Right ventricle myocardium inferior (tissue), 1 donor: ENCODE results near the gene SLC25A48. TPM values are rescaled to one million over a fixed set of nuclear protein-coding genes. Genes with fewer than 3 reads are reported as not detected.

Source experiments
- ATAC-seq: fragments of 200-7000 bp; cut with Tn5 transposase; one replicate; pipeline ENCODE4 v1.9.1; 2020; ENCODE audit warnings: mild to moderate bottlenecking, moderate library complexity
- DNase-seq: peaks from one replicate; pipeline ENCODE4 v3.0.0; 2021; ENCODE audit errors: missing footprints
- intact Hi-C: fragments of 100-400 bp; cut with DNase I; formaldehyde crosslinking; loops from one replicate; pipeline ENCODE4 v1.11.0; 2022
- total RNA-seq: library from RNA; stranded (reverse); fragmentation: NEBNext Ultra II Directional; extraction: Animal tissue kit (Norgen Biotek cat#: 25700); gene quantifications from one replicate; pipeline ENCODE4 v1.2.1, GENCODE V29; 2021
- donor health status: DM: no; HTN: yes; CAD: no; lungs with severe emphysema.

The SLC25A48 gene
- total RNA-seq, 1 donor from 2014 or later = not detected

DNA sequence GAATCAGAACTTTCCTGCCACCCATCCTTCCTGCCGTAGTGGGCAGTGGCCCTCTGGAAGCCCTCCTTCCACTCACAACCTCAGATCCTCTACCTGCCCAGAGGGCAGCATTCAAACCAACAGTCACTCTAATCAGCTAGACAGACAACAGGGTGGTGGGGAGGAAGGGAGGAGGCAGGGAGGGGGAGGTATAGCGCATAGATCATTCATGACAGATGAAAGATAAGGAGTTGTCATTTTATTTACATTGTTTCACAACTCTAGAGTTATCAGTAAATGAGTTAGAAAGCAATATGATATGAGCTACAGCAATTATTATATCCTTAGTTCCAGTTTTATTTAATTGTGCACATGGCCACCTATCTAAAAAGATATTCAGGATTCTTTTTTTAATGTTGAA is 60.3 kb downstream of the SLC25A48 start:
- ATAC-seq (no peak), DNase-seq (no peak)
- intact Hi-C loops = no loop called here

DNA sequence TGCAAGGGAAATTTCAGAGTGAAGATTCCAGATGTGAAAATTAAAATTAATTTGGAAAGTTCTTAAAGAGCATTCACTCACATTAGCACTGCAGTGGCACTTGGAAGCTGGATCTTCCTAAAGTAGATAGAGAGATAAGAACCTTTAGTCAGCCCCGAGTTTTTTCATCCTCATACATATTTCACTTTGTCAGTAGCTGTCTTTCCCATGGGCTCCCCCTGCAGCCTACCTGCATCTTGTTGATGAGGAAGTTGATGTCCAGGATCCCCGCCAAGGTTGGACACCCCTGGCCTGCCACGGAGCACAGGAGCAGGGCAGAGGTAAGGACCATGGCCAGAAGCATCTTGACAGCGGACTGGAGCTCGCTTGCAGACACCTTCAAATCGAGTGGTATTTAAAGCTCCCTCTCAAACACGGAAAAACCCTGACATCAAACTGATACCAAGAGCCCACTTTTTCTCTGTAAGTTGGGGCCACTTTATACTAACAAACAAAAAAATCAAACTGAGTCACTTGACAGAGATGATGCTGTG is 61.1 kb downstream of the SLC25A48 start, which contains the start of gene IL9:
Gene IL9 (minus strand): TSS at position 368 of the 533 bp plus-strand sequence. CDS start 25 bp downstream, at position 343.
- no peak for ATAC-seq
- no peak for DNase-seq
- intact Hi-C loops = no loop called here

DNA sequence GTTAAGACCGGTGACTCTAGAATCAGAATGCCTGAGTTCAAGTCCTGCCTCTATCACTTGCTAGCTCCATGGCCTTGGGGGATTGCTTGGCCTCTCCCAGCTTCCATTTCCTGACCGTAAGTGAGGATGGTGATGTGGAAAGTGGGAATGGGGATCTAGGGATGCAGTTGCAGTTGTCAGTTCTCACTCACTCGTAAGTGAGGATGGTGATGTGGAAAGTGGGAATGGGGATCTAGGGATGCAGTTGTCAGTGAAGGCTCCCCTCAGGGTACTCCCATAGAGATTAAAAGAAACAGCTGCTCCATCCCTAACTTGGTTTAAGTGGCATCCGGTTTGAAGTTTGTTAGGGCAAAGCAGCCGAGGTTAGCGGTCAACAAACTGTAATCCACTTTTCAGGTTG is 64.2 kb downstream of the SLC25A48 start:
- ATAC-seq (no peak), DNase-seq (no peak)
- intact Hi-C loops = no loop called here

DNA sequence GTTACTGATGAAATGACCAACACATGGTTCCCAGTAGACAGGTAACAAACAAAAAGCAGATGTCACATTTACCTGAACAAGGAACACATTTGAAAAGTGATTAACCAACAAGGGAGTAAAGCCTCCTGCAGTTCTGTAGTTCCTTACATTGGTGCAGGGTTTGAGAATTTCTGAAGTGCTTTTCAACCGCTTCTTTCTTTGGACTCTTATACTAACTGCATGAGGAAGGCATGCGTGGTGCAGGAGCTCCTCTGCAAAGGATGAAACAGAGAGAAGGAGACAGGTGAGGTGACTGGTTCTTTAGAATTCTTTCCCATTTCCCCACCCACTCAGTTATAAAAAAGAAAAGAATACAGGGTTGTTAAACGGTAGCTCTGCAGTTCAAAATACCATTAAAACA is 65.8 kb downstream of the SLC25A48 start:
- ATAC-seq (no peak), DNase-seq (no peak)

DNA sequence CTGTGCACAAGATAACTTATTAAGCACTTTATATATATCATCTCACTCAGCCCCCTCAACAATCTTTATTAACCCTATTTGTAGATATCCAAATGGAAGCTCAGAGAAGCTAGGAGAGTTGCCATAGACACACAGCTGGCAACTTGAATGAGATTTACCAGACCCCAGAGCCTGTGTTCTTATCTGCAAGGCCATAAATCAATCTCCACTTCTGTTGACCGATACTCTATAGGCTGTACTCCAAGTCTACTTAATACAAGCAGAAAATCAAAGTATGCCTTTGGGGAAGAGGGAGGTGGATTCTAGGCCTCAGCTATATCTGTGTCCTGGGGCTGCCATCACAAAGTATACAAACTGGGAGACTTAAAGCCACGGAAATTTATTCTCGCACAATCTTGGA is 67.2 kb downstream of the SLC25A48 start:
- no peak for DNase-seq
- ATAC-seq = no peak

More for the DNA sequence above, 65.8 kb downstream of the SLC25A48 start:
- intact Hi-C loops = no loop called here

DNA sequence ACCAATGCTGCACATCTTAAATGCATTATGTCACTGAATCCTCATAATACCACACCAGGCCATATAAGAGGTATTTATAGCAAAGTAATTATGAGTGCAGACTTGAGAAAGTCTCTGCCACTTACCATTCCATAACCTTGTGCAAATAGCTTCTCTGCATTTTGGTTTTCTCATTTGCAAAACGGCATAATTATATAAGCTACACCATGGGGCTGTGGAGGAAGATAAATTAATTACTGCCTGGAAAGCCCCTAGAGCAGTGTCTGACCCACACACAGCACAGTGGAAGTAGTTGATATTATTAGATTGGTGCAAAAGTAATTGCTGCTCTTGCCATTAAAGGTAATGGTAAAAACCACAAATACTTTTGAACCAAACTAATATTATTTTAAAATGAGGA is 70.7 kb downstream of the SLC25A48 start:
- ATAC-seq = no peak
- intact Hi-C loops = no loop called here
- DNase-seq = no peak

More for the DNA sequence above, 67.2 kb downstream of the SLC25A48 start:
- intact Hi-C loops = no loop called here

DNA sequence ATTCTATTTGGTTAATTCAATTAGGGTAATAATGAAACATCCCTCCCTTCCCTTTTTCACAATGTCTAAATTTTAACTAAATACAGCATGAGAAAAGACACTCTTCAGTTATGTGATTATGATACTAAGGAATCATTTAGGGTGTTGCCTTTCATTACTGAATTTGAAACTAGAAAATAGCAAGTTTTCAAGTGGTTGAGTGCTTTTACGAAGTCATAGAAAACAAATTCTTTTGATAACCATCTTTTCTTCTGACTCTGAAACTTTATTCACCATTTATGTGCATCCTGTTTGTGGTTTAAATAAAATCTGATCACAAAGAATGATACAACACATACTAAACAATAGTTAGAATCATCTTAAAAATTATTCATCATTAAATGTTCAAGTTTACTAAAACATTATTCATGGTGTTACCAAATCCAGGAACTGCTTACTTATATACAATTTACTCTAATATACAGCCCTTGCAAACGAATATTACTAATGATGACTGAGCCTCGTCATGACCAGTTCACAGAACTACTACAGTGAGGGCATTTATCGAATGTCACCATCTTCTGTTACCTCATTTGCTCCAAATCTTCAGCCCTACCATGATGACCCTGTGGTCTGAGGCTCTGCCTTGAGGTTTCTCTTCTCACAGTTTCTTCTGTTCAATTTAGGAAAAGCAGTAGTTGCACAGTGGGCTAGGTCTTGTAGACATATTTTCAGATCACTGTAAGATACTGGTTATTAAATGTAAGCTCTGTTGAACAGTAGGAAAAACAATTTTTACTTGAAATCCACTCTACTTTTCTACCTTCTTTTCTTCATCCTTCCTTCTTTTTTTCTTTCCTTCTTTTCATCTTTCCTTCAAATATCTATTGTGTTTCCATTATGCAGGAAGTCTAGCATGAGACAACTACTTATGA is 79.5 kb downstream of the SLC25A48 start:
- intact Hi-C loops = no loop called here
- DNase-seq (no peak), ATAC-seq (no peak)

DNA sequence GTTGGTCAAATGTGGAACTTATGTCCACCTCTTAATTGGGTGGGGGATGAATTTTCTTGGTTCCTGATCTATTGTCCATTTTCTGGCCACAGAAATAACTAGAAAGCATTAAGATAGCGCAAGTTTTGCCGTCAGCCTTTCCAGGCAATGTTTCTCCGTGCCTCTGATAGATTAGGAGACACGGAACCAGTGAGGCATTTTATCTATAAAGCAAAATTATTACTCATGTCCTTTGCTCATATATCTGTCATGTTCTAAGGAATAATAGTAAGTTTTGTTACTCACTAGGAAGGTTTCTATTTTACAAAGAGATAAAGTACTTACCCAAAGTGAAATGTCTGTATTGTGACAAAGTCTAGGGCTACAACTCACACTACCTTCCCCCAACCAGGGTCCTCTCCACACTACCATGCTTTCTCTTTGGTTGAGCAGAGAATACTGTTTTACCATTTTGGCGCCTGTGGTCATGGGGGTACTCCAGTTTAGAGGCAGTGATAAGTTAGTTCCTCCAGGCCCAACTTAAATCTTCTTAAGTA is 81.1 kb downstream of the SLC25A48 start:
- intact Hi-C loops = no loop called here

DNA sequence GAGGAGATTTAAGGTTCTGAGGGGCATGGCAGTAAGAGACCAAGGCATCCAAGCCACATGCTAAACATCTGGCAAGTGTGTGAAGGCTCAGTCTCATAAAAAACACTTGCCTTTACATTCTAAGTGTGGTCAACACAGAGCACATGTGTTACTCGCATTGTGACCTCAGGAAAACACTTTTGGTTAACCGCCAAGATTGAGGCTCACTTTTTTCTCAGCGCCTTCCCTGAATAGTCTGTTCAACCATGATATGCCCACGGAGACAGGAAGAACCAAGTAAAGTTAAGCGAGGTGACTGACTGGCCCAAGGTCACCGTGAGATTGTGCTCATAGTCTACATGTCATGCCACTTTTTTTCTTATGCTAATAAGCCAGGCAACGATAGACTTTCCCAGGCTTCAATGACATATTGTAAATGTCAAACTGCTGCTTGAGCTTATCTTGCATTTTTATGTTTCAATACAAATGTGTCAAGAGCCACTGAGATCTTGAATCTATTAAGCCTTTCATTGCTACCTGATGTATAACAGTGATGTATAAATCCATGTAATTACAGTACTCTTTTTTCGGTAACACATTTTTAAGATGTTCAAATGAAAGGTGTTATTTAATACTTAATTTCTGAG is 82.3 kb downstream of the SLC25A48 start:
- ATAC-seq (no peak), DNase-seq (no peak)
- intact Hi-C loops = no loop called here

More for the DNA sequence above, 81.1 kb downstream of the SLC25A48 start:
- DNase-seq (no peak), ATAC-seq (no peak)

DNA sequence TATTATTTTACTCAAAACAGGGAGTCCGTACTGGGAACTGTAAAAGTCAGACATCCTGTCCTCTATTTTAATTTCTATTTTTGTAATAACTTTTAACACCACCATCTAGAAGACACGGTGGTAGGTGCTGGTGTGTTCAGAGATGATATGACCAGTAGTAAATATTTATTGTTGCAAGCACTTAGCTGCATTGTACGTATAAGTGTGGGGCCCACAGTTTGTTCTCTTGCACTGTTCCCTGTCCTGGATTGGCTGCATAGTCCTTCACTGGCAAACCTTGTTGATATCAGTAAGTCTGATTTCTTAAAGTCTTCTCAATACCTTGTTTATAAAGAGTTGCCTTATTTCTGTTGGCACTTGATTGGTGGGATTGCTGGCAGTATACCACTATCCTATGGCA is 85.7 kb downstream of the SLC25A48 start:
- intact Hi-C loops = no loop called here
- DNase-seq = no peak
- ATAC-seq = no peak

DNA sequence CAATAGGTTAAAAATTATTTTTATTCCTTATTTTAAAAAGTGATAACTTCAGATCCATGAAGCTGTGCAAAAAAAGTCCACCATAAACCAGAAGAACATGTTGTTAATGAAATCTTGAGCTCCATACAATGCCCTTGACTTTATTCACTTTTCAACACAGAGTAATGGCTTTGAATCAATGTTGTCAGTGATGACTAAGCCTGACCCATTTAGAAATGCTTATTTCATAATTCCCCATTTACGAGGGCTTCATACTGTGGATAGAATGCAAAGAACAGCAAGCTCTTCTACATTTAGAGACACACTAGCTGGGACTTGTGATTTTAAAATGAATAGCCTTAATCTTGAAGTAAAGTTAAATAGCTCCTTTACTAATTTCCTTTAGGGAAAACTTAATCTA is 86.9 kb downstream of the SLC25A48 start:
- ATAC-seq = no peak
- intact Hi-C loops = no loop called here
- no peak for DNase-seq

DNA sequence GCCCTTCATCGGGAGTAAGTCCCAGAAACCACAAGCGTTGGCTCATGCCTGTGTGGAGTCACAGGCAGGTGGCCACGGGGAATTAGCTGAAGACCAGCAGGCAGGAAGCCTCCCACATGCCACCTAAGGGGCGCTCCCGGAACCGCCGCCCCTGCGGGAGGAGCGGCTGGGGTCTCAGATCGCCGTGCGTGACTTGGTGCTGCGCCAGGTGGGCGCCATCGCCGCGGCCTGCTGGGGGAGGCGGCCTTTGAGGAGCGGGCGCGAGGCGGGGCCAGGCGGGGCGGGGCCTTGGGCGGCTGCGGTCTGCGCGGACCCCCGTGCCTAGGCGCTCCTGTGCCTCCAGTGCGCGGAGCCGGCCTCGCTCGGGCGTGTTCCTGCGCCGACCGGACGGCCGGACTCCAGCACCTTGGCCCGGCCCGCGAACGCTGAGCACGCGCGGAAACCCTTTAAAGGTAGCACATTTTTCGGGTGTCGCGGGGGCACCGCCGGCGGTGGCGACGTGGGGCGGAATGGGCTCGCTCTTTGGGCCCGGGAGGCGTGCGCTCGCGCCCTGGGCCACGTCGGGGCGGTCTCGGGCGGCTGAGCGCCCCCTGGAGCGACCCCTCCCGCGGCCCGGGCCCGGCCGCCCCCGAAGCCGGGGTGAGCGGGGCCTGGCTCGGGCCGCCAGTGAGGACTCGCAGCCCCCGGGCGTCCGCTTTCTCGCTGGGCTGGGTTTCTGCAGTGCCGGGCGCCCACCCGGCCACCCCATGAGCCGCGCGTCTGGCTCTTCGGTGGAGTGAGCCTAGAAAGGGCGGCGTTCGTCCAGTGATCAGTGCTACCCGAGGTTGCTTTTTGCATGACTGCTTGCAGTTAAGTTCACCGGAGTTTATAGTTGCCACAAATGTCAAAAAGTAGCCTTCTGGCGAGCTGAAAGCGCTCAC is 95.8 kb downstream of the SLC25A48 start:
- intact Hi-C loops = no loop called here
- no peak for ATAC-seq
- DNase-seq = no peak

DNA sequence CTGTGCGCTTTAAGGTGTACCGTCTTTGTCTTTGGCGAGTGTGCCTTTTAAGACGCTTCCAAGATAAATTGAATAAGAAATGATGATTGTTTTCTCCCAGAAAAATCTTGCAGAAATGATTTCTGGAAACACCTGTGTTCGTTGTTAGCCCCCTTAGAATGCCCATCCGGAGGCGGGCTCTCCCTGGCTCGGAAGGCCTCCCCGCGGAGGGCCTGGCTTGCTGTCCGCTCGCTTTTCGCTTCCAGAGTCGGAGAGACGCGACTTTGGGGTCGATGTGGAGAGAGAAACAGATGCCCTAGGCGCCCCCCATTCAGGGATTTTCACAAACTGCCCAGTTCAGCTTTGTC is 96.5 kb downstream of the SLC25A48 start:
- ATAC-seq (no peak), DNase-seq (no peak)
- intact Hi-C loops = no loop called here

DNA sequence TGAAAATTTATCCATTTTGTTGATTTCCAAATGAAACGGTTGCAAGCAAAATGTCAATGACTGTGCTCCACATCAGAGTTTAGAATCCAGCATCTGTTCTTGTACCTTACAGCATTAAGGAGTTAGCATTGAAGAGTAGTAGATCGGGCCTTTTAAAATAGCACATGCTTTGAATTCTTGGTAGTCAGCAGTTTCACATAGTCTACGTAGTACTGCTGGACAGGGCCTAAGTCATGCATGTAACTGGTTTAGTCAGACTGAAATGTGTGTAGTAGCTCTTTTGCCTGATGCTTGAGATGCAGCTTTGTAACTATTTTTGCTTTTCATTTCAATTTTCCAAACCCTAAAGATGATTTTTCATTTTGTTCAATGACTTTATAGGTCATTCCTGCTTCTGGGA is 100.5 kb downstream of the SLC25A48 start:
- ATAC-seq = peak; percentile 68
- intact Hi-C loops = no loop called here

DNA sequence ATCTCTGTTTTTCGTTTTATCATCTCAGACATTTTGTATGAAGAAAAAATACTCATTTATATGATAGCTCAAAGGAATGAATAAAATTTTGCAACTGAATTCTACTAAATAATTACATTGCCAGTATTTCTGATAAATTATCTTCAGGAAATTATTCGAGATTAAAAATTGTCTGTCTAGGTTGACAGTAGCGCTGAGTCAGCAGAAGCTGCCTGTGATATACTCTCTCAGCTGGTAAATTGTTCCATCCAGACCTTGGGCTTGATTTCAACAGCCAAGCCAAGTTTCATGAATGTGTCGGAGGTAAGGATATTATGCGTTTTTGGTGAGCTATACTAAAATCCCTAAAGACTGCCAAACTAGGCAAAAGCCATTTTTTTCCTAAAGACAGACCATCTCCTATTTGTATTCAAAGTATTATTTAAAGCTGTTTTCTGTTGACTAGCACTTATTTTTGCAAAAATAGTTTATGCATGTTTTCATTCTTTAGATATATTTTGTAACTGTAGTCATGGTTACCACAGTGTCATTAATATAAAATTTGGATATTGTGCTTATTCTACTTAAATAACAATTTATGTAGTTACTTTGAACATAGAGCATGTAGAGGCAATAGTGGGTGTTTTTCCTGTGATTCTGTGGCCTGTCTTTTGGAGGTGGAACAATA is 102.9 kb downstream of the SLC25A48 start:
- DNase-seq (no peak), ATAC-seq (no peak)
- intact Hi-C loops = no loop called here

More for the DNA sequence above, 100.5 kb downstream of the SLC25A48 start:
- DNase-seq = no peak
